Measurements from ENCODE around the gene ZNF76. TPM values are rescaled to one million over a fixed set of nuclear protein-coding genes. Genes with fewer than 3 reads are reported as not detected.

Gene ZNF76
- total and polyA plus RNA-seq, 9 of the 15 experiments (the other 6 are each of a cell fraction or from before 2014, with no cell fraction given): 1.2 to 17.8 (median 10.7) TPM

GRCh38 chr6:35291491-35291890 lies 32.0 kb downstream of the ZNF76 start:
- ChIA-PET CTCF (ENCODE audit: low intra/inter-chr PET ratio) (interaction anchor here (0.6 kb wide), 1 partner anchor 175 kb away, joined by 3 read pairs; no protein-coding TSS in a partner anchor), POLR2A (interaction anchor here (0.6 to 1.1 kb wide), 2 partner anchors 8 to 177 kb away, joined by 3 to 4 read pairs; partner anchors contain the start of gene RPL10A)
- no peaks in the 10 kb centered on the region for H3K27me3 ChIP-seq (ENCODE audit: control insufficient read depth in 2 of 2, insufficient read depth in 2 of 2, low read length in 2 of 2)
- H3K79me2 ChIP-seq (ENCODE audit: control insufficient read depth, insufficient read depth, low read length): no peaks in the 10 kb centered on the region
- no peaks in the 10 kb centered on the region for H3K9me1 ChIP-seq (ENCODE audit: control insufficient read depth, insufficient read depth, low read length)
- H3K9ac ChIP-seq (ENCODE audit: insufficient read depth in 1 of 2, low read depth in 2 of 2, low read length in 2 of 2): peak overlapping the region in 1 of 2 experiments; percentile 11; a peak in 1 of 4 replicates
- no peaks in the 10 kb centered on the region for H3K9me3 ChIP-seq (replicated peaks; ENCODE audit: control insufficient read depth, insufficient read depth, low read depth, low read length)
- H2AFZ ChIP-seq (ENCODE audit: low read depth, low read length): no peak overlapping the region
- H3K4me2 ChIP-seq (ENCODE audit: insufficient read depth, low read length): no peak overlapping the region
- BruUV-seq (replicated peaks): no TSS peak
- peaks cover 6% of the 10 kb centered on the region; the same call in 2 of the 3 replicates for H3K36me3 ChIP-seq (ENCODE audit: control insufficient read depth, insufficient read depth, low read length)
- H3K27ac ChIP-seq (ENCODE audit: extremely low read depth, low read depth, low read length): no peak overlapping the region
- FAIRE-seq: no peak
- no peak for DNase-seq (ENCODE audit: extremely low read depth in 1 of 4, low spot score in 3 of 4)
- ATAC-seq: no peak
- intact Hi-C loops (cut with micrococcal nuclease): loop anchor here (10.0 kb wide), 2 partner anchors 263 to 663 kb away; no protein-coding TSS in a partner anchor
- 84% methylated on average over 13 of the region's 13 CpGs for WGBS (ENCODE audit: insufficient coverage, low coverage, missing lambda C conversion rate)
- H3K4me3 ChIP-seq: no peak overlapping the region
- in situ Hi-C loops (cut with MboI): no loop called here
- 0 out of 5 replicates have a peak, but pooled peaks cover 0 to 3% of the 10 kb centered on the region in 2 experiments for H3K4me1 ChIP-seq (replicated peaks in 1 of 2; ENCODE audit: control insufficient read depth in 2 of 2, insufficient read depth in 2 of 2, low read length in 2 of 2)
- no peaks in the 10 kb centered on the region for H4K20me1 ChIP-seq (replicated peaks; ENCODE audit: control insufficient read depth, insufficient read depth, low read length)
- no peak for TF ChIP-seq EP300 (IDR thresholded peaks at IDR 0.05; ENCODE audit: low read length)
- no peak for TF ChIP-seq TEAD2 (tag; IDR thresholded peaks at IDR 0.05)
- TF ChIP-seq HLTF (IDR thresholded peaks at IDR 0.05): no peak
- TF ChIP-seq BCOR (IDR thresholded peaks at IDR 0.05): no peak
- no peak for TF ChIP-seq HNRNPH1 (optimal IDR thresholded peaks at IDR 0.05; ENCODE audit: low read depth, low read length)
- no peak for TF ChIP-seq SP1 (CRISPR knock-in tag; IDR thresholded peaks at IDR 0.05)
- no peak for TF ChIP-seq BRCA1 (IDR thresholded peaks at IDR 0.05)
- TF ChIP-seq BRCA1 (CRISPR knock-in tag; IDR thresholded peaks at IDR 0.05): no peak
- TF ChIP-seq ESRRA (IDR thresholded peaks at IDR 0.05; ENCODE audit: borderline replicate concordance, low read depth): no peak
- TF ChIP-seq NFRKB (IDR thresholded peaks at IDR 0.05; ENCODE audit: low read depth): no peak
- no peak for TF ChIP-seq TARDBP (IDR thresholded peaks at IDR 0.05)
- no peak for TF ChIP-seq SMARCB1 (IDR thresholded peaks at IDR 0.05; ENCODE audit: insufficient read length, low read depth)
- TF ChIP-seq, protein P1, sequence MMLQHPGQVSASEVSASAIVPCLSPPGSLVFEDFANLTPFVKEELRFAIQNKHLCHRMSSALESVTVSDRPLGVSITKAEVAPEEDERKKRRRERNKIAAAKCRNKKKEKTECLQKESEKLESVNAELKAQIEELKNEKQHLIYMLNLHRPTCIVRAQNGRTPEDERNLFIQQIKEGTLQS (IDR thresholded peaks at IDR 0.05): no peak
- TF ChIP-seq, protein P1 (CRISPR knock-in tag; conservative IDR thresholded peaks at IDR 0.05): no peak
- TF ChIP-seq ZFPM2 (CRISPR knock-in tag; IDR thresholded peaks at IDR 0.05): no peak
- TF ChIP-seq, protein P2, sequence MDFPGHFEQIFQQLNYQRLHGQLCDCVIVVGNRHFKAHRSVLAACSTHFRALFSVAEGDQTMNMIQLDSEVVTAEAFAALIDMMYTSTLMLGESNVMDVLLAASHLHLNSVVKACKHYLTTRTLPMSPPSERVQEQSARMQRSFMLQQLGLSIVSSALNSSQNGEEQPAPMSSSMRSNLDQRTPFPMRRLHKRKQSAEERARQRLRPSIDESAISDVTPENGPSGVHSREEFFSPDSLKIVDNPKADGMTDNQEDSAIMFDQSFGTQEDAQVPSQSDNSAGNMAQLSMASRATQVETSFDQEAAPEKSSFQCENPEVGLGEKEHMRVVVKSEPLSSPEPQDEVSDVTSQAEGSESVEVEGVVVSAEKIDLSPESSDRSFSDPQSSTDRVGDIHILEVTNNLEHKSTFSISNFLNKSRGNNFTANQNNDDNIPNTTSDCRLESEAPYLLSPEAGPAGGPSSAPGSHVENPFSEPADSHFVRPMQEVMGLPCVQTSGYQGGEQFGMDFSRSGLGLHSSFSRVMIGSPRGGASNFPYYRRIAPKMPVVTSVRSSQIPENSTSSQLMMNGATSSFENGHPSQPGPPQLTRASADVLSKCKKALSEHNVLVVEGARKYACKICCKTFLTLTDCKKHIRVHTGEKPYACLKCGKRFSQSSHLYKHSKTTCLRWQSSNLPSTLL (IDR thresholded peaks at IDR 0.05): no peak
- TF ChIP-seq PTBP1 (IDR thresholded peaks at IDR 0.05; ENCODE audit: low read depth, low read length): no peak

Data from K562 (cell line).